Activated CD8-positive, alpha-beta T cell treated with anti-CD3 and anti-CD28 coated beads, Interleukin-2, amount 10 ng/mL, durations not matched to agents 7 days and 5 days (primary cell): ENCODE results near the gene TTC34. TPM values are rescaled to one million over a fixed set of nuclear protein-coding genes. Genes with fewer than 3 reads are reported as not detected.

Experiments used
- ATAC-seq: fragments of 150-1000 bp; cut with Tn5 transposase; one replicate; pipeline ENCODE4 v1.10.0; 2021; ENCODE audit warnings: moderate library complexity
- CTCF ChIA-PET: fragments of 350-600 bp; sonication (Branson Sonifier 250); formaldehyde crosslinking; loops from one replicate; lab custom pipeline; 2021; ENCODE audit warnings: antibody characterized with exemption; lab: Charles Lee
- POLR2A ChIA-PET: fragments of 350-600 bp; sonication (Branson Sonifier 250); formaldehyde crosslinking; loops from one replicate; lab custom pipeline; 2021; ENCODE audit warnings: antibody characterized with exemption; lab: Charles Lee
- DNase-seq: peaks from one replicate; pipeline ENCODE4 v3.0.0-alpha.2; 2020
- H3K27ac Mint-ChIP-seq: one replicate; pipeline ENCODE4 v1.8.0; 2021; ENCODE audit warnings: mild to moderate bottlenecking, mixed read lengths
- H3K27me3 Mint-ChIP-seq: one replicate; pipeline ENCODE4 v1.8.0; 2021; ENCODE audit warnings: low read depth, mixed read lengths
- H3K36me3 Mint-ChIP-seq: one replicate; pipeline ENCODE4 v1.8.0; 2021; ENCODE audit warnings: low read depth, mixed read lengths
- H3K4me1 Mint-ChIP-seq: one replicate; pipeline ENCODE4 v1.8.0; 2021; ENCODE audit warnings: low read depth, mixed read lengths
- H3K4me3 Mint-ChIP-seq: one replicate; pipeline ENCODE4 v1.8.0; 2021; ENCODE audit warnings: mild to moderate bottlenecking, mixed read lengths
- H3K9me3 Mint-ChIP-seq: one replicate; pipeline ENCODE4 v1.8.0; 2022; ENCODE audit warnings: mixed read lengths; ENCODE audit not compliant: insufficient read depth
- total RNA-seq, 2 experiments: library from RNA; stranded (reverse); gene quantifications; one replicate each; pipeline ENCODE4 v1.2.3, GENCODE V29; 2021

Gene TTC34
- total RNA-seq, 2 experiments from 2014 or later: 0.82 to 0.86 TPM

DNA sequence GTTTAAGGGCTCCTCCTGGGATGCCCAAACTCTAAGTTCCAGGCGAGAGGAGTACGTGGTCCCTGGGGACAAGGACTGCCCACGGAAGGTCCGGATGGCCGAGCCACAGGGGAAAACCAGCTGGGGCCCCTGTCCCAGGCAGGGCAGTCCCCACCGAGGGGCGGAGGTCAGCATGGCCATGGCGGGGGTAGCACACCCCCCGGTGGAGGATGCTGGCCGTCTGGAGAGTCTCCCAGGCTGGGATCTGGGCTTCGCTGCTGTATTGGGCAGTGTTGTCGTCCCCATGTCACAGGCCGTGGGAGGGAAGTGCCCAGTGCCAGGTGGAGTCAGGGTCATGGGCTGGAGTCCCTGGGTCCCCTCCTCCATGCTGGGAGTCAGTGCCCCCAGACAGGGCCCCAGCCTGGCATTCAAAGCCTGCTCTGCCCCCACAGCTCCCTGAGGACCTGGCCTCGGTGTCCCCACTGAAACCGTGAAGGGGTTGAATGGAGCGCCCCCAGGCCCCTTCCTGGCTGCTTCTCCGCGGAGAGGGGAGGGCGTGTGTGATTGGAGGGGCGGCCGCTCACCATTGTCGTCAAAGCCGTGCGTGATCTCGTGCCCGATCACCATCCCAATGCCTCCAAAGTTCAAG is 208.1 kb downstream of the TTC34 start:
- no peaks in the 10 kb centered on the region for H3K9me3 Mint-ChIP-seq
- H3K27me3 Mint-ChIP-seq: no peaks in the 10 kb centered on the region
- ATAC-seq: no peak
- no peak overlapping the region for H3K4me3 Mint-ChIP-seq
- ChIA-PET CTCF (no interaction called here), POLR2A (interaction anchor here (0.7 kb wide), 1 partner anchor 72 kb away, joined by 3 read pairs; no protein-coding TSS in a partner anchor)
- H3K27ac Mint-ChIP-seq: peak overlapping the region; percentile 74
- DNase-seq: no peak
- peaks cover 4% of the 10 kb centered on the region for H3K4me1 Mint-ChIP-seq
- peaks cover 4% of the 10 kb centered on the region for H3K36me3 Mint-ChIP-seq

- ATAC-seq: peak; percentile 35
- H3K9me3 Mint-ChIP-seq: no peaks in the 10 kb centered on the region
- DNase-seq: no peak
- CTCF ChIA-PET: no interaction called here
- H3K4me1 Mint-ChIP-seq: peaks cover 6% of the 10 kb centered on the region
- H3K27me3 Mint-ChIP-seq: no peaks in the 10 kb centered on the region
- POLR2A ChIA-PET: no interaction called here
- peak overlapping the region; percentile 74 for H3K27ac Mint-ChIP-seq
- peak overlapping the region; percentile 50 for H3K4me3 Mint-ChIP-seq
- H3K36me3 Mint-ChIP-seq: peaks cover 4% of the 10 kb centered on the region
Observed at GRCh38 chr1:2592672-2593071, 208.8 kb downstream of the TTC34 start.

DNA sequence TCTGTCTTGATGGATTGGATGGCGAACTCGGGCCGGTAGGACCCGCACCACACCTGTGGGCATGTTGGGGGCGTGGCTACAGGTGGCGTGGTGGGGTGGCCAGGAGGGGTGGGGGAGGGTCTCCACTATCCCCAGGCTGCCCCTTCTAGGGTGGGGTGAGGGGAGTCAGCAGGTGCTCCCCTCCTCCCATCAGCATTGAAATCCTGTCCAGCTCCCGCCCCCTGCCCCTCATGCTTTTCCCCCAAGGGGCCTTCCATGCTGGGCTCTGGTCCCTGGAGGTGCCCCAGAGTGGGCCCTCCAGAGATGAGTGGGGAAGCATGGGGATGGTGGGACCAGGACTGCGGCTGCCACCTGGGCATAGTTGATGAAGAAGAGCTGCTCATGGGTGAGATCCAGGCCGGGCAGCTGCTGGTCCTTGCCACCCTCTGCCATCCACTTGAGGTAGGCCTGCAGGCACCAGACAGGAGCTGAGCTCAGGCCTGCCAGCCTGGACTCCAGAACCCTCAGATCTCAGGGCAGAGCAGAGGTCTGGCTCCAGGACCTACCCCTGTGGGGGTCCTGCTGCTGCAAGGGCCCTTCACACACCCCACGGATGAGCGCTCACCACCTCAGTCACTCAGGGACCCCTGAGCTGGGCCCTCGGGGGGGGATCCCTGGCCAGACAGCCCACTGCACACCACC is 209.8 kb downstream of the TTC34 start:
- ChIA-PET CTCF (no interaction called here), POLR2A (no interaction called here)
- peaks cover 8% of the 10 kb centered on the region for H3K4me1 Mint-ChIP-seq
- peak overlapping the region; percentile 52 for H3K27ac Mint-ChIP-seq
- peaks cover 4% of the 10 kb centered on the region for H3K36me3 Mint-ChIP-seq
- no peak for DNase-seq
- H3K9me3 Mint-ChIP-seq: no peaks in the 10 kb centered on the region
- peak overlapping the region; percentile 2 for H3K4me3 Mint-ChIP-seq
- no peak for ATAC-seq
- no peaks in the 10 kb centered on the region for H3K27me3 Mint-ChIP-seq

DNA sequence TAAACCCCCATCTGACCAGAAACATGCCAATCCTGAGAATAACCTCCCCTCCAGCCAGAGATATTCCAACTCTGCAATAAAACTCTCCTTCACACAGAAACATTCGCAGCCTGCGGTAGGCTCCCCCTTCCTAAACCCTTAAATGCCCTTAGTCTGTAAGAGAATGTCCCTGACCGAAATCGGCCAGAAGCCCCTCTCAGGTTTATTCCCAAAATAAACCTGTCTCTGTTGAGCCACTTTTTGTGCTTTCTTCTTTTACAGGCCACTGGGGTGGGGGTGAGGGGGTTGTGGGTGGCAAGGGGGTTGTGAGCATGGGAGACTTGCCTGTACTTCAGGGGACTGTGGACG is 210.3 kb downstream of the TTC34 start:
- no peaks in the 10 kb centered on the region for H3K27me3 Mint-ChIP-seq
- ATAC-seq: no peak
- ChIA-PET POLR2A (no interaction called here), CTCF (no interaction called here)
- peaks cover 8% of the 10 kb centered on the region for H3K4me1 Mint-ChIP-seq
- peaks cover 4% of the 10 kb centered on the region for H3K36me3 Mint-ChIP-seq
- no peak for DNase-seq
- H3K27ac Mint-ChIP-seq: peak overlapping the region; percentile 50
- H3K9me3 Mint-ChIP-seq: no peaks in the 10 kb centered on the region
- H3K4me3 Mint-ChIP-seq: no peak overlapping the region

GRCh38 chr1:2590233-2591141 is 211.0 kb downstream of the TTC34 start:
- H3K9me3 Mint-ChIP-seq: no peaks in the 10 kb centered on the region
- CTCF ChIA-PET: no interaction called here
- H3K36me3 Mint-ChIP-seq: peaks cover 4% of the 10 kb centered on the region
- DNase-seq (no peak), ATAC-seq (no peak)
- H3K27me3 Mint-ChIP-seq: no peaks in the 10 kb centered on the region
- POLR2A ChIA-PET: interaction anchor here (0.5 kb wide), 1 partner anchor 192 kb away, joined by 4 read pairs; no protein-coding TSS in a partner anchor
- H3K27ac Mint-ChIP-seq: peak overlapping the region; percentile 50
- no peak overlapping the region for H3K4me3 Mint-ChIP-seq
- H3K4me1 Mint-ChIP-seq: peaks cover 8% of the 10 kb centered on the region

- H3K9me3 Mint-ChIP-seq: no peaks in the 10 kb centered on the region
- no peak for ATAC-seq
- no peaks in the 10 kb centered on the region for H3K27me3 Mint-ChIP-seq
- no peak overlapping the region for H3K27ac Mint-ChIP-seq
- no peak for DNase-seq
- peaks cover 6% of the 10 kb centered on the region for H3K36me3 Mint-ChIP-seq
- ChIA-PET POLR2A (no interaction called here), CTCF (no interaction called here)
- no peak overlapping the region for H3K4me3 Mint-ChIP-seq
- H3K4me1 Mint-ChIP-seq: peaks cover 13% of the 10 kb centered on the region
Observed at GRCh38 chr1:2589431-2590232, 211.9 kb downstream of the TTC34 start.

DNA sequence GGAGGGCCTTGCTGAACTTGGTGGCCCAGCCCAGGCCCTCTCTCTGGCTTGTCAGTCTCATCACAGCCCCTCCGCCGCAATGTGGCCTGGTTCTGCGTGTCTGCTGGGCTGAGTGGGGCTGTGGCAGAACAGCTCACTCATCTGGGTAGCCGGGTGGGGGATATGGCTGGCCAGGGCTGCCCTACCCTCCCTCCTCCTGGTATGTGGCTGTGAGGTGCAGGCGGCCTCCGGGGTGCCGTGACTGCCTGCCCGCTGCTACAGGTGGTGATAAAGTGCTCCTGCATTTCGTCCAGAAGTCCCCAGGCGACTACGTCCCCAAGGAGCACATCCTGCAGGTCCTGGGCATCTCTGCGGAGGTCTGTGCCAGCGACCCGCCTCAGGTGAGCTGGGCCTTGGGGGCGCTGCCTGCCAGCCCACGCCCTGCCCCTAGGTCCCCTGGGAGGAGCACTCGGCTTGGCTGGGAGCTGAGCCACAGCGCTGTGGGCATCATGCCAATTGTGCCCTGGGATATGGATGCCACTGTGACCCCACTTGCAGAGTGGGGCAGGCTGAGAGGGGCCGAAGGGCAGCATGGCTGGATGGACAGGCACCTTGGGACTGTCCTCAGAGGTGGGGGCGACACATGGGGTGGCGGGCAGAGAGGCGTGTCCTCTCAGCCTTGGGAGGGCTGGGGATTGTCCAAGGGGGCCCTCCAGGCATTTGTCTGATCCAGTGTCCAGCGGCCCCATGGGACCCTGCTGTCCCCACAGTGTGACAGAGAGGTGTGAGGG is 212.6 kb downstream of the TTC34 start:
- POLR2A ChIA-PET: no interaction called here
- Mint-ChIP-seq H3K27me3 (no peaks in the 10 kb centered on the region), H3K9me3 (no peaks in the 10 kb centered on the region), H3K27ac (no peak overlapping the region), H3K36me3 (peaks cover 11% of the 10 kb centered on the region), H3K4me1 (peaks cover 21% of the 10 kb centered on the region), H3K4me3 (peak overlapping the region; percentile 31)
- DNase-seq: no peak
- ATAC-seq: no peak
- CTCF ChIA-PET: no interaction called here

- ChIA-PET POLR2A (interaction anchor here (1.4 to 5.1 kb wide), 3 partner anchors 25 to 40 kb away, joined by 12 to 130 read pairs (median 42); partner anchors contain the start of gene TNFRSF14), CTCF (interaction anchor here (1.0 to 4.7 kb wide), 3 partner anchors 27 to 172 kb away, joined by 3 to 32 read pairs (median 3); partner anchors contain the start of gene TNFRSF14)
- Mint-ChIP-seq H3K27ac (peak overlapping the region; percentile 43), H3K36me3 (peaks cover 14% of the 10 kb centered on the region), H3K4me3 (peak overlapping the region; percentile 82), H3K9me3 (no peaks in the 10 kb centered on the region), H3K4me1 (peaks cover 29% of the 10 kb centered on the region), H3K27me3 (no peaks in the 10 kb centered on the region)
- ATAC-seq: no peak
- DNase-seq: no peak
Observed at GRCh38 chr1:2587860-2588571, 213.5 kb downstream of the TTC34 start.

DNA sequence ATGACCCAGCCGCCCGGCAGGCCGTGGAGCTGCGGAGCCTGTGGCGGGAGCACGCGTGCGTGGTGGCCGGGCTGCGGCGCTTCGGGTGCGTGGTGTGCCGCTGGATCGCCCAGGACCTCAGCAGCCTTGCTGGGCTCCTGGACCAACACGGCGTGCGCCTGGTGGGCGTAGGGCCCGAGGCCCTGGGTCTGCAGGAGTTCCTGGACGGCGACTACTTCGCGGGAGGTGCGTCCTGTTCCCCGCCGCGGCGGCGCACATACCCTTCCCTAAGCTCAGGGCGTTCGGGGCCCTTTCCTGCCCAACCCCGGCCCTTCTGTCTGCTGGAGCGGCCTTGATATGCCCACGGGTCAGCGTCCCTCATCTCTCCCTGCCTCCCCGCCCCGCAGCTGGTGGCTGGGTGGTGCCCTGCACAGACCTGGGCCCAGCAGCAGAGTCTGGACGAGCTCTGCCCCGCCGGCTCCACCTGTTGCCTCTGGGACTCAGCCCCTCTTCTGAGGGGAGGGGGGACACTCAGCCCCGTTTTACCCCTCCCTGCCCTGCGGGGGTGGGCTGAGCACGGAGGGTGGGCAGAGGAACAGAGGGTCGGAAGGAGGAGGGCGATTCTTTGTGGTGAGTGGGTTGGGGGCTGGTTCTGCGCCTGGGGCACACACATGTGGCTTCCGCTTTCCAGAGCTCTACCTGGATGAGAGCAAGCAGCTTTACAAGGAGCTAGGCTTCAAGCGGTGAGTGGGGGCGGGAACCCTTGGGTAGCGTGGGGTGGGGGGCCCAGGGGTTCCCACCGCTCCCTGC is 214.2 kb downstream of the TTC34 start:
- POLR2A ChIA-PET: interaction anchor here (0.6 to 5.1 kb wide), 6 partner anchors 9 to 196 kb away, joined by 3 to 130 read pairs (median 14); partner anchors contain the start of genes MORN1, RER1 and TNFRSF14
- H3K27ac Mint-ChIP-seq: peak overlapping the region; percentile 43
- CTCF ChIA-PET: interaction anchor here (1.0 to 5.0 kb wide), 4 partner anchors 26 to 171 kb away, joined by 3 to 32 read pairs (median 16); partner anchors contain the start of gene TNFRSF14
- ATAC-seq: peak; percentile 1
- H3K9me3 Mint-ChIP-seq: no peaks in the 10 kb centered on the region
- H3K4me1 Mint-ChIP-seq: peaks cover 27% of the 10 kb centered on the region
- peaks cover 14% of the 10 kb centered on the region for H3K36me3 Mint-ChIP-seq
- peak overlapping the region; percentile 82 for H3K4me3 Mint-ChIP-seq
- DNase-seq: peak; percentile 51
- H3K27me3 Mint-ChIP-seq: no peaks in the 10 kb centered on the region
